ENCODE data around the gene ACYP1. TPM values are rescaled to one million over a fixed set of nuclear protein-coding genes. Genes with fewer than 3 reads are reported as not detected.

The ACYP1 gene
- total and polyA plus RNA-seq, 2 of the 13 experiments (the other 11 are each of a cell fraction or from before 2014, with no cell fraction given), result 9.7 to 22.4 TPM

GRCh38 chr14:75050852-75051555 lies 12.8 kb downstream of the ACYP1 start, which contains the start of gene MLH3 (continued):
- no peak; a peak in 1 of 4 replicates for TF ChIP-seq REST (IDR thresholded peaks at IDR 0.05; ENCODE audit: borderline replicate concordance in 1 of 2, low read depth in 1 of 2, low read length in 2 of 2)
- no peak for TF ChIP-seq ZNF660 (CRISPR knock-in tag; IDR thresholded peaks at IDR 0.05; ENCODE audit: borderline replicate concordance, low read depth)
- peak; percentile 77 for TF ChIP-seq MXD1 (CRISPR knock-in tag; IDR thresholded peaks at IDR 0.05)
- TF ChIP-seq HINFP (CRISPR knock-in tag; IDR thresholded peaks at IDR 0.05; ENCODE audit: low read depth), result peak; percentile 76; the same call in 1 of the 2 replicates
- TF ChIP-seq ZNF724P (CRISPR knock-in tag; IDR thresholded peaks at IDR 0.05; ENCODE audit: borderline replicate concordance), result peak; percentile 71; the same call in 1 of the 2 replicates
- TF ChIP-seq PITX1 (CRISPR knock-in tag; IDR thresholded peaks at IDR 0.05), result peak; percentile 49; the same call in 1 of the 2 replicates
- no peak for TF ChIP-seq MTF2 (CRISPR knock-in tag; IDR thresholded peaks at IDR 0.05; ENCODE audit: borderline replicate concordance)
- TF ChIP-seq RERE (CRISPR knock-in tag; IDR thresholded peaks at IDR 0.05; ENCODE audit: low read depth), result no peak; the same call in 1 of the 2 replicates
- no peak for TF ChIP-seq THRA (CRISPR knock-in tag; IDR thresholded peaks at IDR 0.05; ENCODE audit: borderline replicate concordance)
- TF ChIP-seq ZNF816 (CRISPR knock-in tag; IDR thresholded peaks at IDR 0.05; ENCODE audit: borderline replicate concordance), result 0 out of 2 replicates have a peak, but pooled peaks have one; percentile 19
- peak; percentile 79; the same call in 1 of the 2 replicates for TF ChIP-seq ZNF891 (CRISPR knock-in tag; IDR thresholded peaks at IDR 0.05)
- peak; percentile 74; the same call in 1 of the 2 replicates for TF ChIP-seq MIER3 (CRISPR knock-in tag; IDR thresholded peaks at IDR 0.05; ENCODE audit: borderline replicate concordance)

Measured in HepG2 (cell line).